GM19468 (cell line): ENCODE data around the gene MCTP2.
A peak's percentile ranks its signal among the peaks of the same experiment; 100 is the strongest.
"Not testable (repeated sequence)": the region's sequence is repeated elsewhere in the genome, so short reads cannot be mapped to it uniquely, and the experiment has no call there.

ENCODE experiments used
- ATAC-seq: cut with Tn5 transposase; IDR thresholded peaks from one replicate; pipeline ENCODE4 v1.9.1; 2021; ENCODE audit warnings: mild to moderate bottlenecking, moderate library complexity, moderate number of reproducible peaks; ENCODE audit not compliant: unreplicated experiment; ENCODE audit errors: extremely low read depth

The MCTP2 gene

DNA sequence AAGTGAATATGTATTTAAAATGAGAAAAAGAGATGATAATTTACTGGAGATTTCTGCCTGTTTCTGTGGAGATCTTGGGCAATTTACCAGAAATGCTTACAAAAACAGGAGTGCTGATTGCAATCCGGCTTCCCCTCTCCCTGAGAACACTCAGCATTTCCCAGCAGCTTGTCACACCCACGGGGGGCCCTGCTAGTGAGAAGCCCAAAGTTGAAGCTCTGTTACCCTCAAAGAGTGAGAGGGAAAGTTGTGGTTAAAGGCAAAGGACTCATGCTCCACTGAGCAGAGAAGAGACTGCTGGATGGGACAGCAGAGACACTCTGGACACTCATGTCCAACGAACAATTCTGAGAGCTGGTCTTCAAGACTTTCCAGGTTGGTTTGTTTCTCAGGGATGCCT is 2.9 kb downstream of the MCTP2 start:
- no peak for ATAC-seq

DNA sequence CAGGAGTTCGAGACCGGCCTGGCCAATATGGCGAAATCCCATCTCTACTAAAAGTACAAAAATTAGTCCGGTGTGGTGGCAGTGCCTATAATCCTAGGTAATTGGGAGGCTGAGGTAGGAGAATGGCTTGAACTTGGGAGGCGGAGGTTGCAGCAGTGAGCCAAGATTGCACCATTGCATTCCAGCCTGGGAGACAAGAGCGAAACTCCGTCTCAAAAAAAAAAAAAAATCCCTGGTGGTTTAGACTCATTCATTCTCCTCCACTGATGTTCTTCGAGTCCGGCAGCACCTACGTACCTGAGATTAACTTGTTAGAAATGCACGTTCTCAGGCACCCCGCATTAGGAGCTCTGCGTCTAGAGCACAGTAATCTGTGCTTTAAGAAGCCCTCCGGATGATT is 3.7 kb downstream of the MCTP2 start:
- no peak for ATAC-seq

DNA sequence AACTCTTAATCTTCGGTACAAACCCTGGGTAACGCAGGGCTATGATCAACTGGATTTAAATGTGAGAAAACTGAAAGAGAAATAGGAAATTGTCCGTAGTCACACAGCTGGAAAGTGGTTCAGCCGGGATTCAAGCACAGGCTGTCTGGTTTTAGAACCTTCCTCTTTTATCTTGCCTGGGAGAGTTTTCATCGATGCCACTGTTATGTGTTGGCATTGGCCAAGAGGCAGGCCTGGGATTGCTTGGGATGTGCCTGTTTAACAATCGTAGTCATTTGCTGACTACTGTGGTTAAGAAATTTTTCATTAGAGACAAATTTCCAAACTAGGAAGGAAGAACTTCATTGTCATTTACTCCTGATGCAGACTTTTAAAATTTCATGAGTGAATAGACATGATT is 4.3 kb downstream of the MCTP2 start:
- ATAC-seq, result no peak

DNA sequence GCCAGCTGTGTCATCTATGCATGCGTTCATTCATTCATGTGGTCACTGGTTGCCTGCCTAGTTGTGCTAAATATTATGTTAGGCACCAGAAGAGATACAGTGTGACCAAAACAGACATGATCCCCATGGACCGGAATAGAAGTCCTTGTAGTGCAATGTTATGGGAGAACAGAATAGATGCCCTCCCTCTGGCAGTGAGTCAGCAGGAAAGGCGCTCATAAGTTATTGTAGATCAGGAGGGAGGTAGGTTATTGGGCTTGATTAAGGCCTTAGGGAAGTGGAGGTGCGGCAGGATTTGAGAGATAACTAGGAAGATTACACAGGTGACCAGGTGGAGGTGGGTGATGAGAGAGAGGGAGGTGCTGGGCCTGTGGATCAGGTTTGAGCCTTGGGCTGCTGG is 5.2 kb downstream of the MCTP2 start:
- no peak for ATAC-seq

DNA sequence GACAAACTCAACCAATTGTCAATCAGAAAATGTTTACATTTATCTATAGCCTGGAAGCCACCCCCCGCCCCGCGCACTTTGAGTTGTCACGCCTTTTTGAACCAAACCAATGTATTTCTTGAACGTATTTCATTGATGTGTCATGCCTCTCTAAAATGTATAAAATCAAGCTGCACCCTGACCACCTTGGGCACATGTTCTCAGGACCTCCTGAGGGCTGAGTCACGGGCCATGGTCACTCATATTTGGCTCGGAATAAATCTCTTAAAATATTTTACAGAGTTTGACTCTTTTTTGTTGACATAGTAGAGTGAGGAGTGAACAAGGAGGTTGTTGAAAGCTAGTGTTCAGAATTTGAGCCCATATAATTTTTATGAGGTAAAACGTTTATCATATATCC is 6.5 kb downstream of the MCTP2 start:
- ATAC-seq, result no peak

DNA sequence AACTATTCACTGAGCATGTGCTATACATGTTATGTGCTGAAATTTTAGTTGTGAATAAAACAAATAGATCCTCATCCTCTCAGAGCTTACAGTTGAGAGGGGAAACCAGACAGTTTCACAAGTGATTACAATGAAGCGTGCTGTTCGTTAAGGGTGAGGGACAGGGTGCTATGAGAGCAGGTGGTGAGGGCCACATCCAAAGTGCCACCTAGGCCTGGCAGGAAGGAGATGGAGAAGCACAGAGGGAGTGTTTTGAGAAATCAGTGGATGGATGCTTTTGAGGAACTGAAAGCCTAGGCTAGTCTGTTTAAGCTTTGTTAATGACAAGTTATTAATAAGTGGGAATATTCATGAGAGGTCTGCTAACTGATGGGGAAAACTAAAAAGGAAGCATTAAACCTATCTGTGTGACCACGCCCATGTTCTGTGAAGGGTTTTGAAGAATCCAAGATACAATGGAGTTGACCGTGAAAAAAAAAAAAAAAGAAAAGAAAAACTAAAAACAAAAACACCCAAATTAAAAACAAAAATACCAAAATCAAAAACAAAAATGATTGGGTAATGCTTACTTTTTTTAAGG is 7.3 kb downstream of the MCTP2 start:
- peak; percentile 75 for ATAC-seq

DNA sequence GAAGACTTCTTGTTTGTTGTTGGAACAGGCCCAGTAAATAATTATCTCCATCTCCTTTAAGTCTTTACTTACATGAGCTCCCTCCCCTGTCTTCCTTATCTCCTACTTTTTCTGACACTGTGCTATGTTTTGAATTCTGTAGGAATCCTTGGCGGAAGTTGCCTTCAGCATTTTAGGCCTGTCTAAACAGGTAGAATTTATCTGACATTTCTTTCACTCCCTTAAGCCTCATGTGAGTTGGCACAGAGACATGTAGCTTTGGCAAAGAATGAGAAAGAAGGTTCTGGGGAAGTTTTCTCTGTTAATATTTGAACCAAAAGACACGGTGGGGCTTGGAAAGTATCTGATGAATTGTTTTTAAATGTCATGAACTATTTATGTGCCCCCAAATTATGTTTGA is 8.1 kb downstream of the MCTP2 start:
- ATAC-seq, result no peak

DNA sequence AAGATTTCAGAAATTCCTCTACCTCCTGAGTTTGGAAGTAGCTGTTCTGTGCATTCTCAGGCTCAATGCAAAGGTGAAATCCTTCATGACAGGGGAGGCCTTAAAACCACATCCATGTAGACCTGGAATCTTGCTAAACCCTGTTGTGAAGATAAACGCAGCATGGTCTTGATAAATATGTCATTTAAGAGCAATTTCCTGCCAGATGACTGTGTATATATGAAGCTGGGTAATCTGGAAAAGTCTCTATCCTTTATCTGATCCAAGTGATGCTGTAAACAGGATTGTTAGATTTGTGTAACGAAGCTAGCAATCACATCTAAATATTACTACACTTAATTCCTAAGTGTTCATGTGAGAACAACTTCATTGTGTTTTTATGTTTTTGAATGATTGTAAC is 9.1 kb downstream of the MCTP2 start:
- ATAC-seq, result no peak

DNA sequence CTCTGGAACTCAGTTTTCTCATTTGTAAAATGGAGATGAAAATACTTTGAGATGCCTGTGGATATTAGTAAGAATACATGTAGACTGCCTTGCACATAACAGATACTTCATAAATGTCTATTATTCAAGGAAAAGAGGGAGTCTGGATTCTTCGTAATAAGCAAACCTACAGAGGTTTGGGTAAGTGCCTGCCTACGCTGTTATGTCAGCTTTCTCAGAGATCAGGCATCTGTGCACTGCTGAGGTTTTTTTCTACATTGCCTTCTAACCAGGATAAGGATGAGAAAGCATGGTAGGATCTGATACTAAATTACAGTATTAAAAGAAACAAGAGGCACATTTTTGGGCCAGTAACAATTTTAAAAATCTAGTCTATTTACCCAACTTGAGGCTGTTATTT is 10.9 kb downstream of the MCTP2 start:
- ATAC-seq, result no peak

DNA sequence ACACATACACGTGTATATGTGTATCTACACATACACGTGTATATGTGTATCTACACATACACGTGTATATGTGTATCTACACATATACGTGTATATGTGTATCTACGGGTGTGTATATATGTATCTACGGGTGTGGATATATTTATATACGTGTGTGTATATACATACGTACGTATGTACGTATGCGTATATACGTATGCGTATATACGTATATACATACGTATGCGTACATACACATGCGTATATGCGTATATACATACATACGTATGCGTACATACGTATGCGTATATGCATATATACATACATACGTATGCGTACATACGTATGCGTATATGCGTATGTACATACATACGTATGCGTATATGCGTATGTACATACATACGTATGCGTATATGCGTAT is 11.6 kb downstream of the MCTP2 start:
- ATAC-seq, result not testable (repeated sequence)

DNA sequence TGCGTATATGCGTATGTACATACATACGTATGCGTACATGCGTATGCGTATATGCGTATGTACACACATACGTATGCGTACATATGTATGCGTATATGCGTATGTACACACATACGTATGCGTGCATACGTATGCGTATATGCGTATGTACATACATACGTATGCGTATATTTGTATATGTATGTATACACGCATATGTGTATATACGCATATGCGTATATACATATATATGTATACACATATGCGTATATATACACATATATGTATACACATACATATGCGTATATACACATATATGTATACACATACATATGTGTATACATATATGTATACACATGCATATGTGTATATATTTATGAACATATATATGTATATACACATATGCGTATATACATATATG is 12.1 kb downstream of the MCTP2 start:
- ATAC-seq, result no peak

DNA sequence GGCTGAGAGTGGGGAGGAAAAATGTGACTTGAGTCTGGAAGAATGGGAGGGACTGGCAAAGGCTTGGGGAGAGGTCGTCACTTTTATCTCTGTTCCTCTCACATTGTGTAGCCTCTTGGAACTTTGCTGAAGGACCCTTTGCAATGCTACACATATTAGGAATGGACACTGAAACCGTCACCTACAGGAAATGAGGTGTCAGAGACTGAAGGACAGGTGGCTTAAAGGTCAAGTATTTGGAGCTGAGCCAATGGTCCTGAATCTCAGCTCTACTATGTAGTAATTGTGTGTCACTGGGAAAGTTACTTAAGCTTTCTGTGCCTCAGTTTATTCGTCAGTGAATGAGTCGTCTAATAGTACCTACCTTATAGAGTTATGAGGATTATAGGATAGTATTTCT is 14.7 kb downstream of the MCTP2 start:
- no peak for ATAC-seq

DNA sequence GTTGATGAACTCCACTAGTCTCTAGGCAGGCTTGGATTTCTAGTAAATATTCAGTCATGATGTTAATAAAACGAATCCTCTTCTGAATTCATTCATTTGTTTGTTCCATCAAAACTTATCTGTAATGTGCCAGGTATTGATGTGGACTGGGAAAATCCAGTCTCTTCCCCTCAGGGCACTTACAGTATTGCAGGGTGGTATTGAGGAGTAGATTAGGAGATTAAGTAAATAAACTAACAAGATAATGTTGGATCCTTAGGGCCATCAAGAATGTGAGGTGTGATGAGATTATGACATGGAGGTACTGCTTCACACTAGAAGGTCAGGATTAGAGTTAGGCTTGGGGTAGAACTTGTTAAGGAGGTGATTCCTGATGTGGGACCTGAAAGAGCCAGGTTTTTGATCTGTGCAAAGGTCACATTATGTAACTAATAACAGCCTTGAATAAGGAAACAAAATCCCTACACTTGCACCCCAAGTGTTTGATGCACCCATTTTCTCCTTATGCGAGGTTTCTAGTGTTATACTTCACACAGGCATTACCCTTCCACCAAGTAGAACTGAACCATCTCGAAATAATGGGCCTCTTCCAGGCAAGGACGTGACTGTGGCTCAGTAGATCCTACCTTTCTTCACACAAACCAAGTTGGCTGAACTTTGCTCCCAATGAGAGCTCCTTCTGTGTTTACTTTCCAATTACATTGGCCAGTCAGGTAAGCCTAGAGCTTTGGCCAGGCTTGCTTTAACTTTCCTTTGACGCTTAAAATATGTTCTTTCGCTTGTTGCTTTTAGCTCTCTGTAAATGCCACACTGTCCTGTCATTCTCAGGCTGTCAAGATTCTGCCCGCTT is 16.7 kb downstream of the MCTP2 start:
- no peak for ATAC-seq

DNA sequence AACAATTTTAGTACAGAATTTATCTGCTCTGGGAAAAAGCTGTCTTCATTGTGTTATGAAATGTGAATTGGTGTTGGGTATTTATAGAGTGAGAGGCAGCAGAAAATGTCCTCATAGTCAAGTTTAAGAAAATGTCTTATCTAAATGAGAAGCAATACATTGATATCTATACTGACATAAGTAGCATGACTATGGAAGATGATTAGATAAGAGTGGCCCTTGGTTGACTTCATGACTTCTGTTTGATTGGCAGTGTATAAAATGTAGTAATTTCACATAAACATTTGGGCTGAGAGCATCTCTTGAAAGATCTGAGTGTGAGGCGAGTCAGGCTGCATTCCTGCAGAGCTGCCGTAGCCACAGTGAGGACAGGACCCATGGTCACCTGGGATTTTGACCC is 19.4 kb downstream of the MCTP2 start:
- ATAC-seq, result no peak

DNA sequence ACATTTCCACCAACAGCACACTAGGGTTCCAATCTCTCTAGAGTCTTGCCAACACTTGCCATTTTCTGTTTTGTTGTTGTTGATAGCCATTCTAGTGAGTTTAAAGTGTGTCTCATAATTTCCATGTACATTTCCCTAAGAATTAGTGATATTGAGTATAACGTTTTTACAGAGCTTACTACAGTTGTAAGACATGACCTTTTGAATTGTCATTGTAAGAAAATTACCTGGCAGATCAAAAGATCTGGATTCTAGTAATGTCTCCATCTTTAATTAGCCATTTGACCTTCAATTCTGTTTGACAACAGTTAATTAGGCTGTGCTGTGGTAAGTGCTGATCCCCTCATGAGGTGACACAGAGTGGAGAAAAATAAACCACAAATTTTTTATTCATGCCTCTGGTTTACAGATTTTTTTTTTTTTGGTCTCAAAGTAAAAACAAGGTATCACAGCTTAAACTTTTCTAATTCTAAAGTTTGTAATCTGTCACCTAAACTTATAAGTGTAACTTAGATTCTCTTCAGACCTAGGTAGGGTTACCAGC is 20.9 kb downstream of the MCTP2 start:
- no peak for ATAC-seq

DNA sequence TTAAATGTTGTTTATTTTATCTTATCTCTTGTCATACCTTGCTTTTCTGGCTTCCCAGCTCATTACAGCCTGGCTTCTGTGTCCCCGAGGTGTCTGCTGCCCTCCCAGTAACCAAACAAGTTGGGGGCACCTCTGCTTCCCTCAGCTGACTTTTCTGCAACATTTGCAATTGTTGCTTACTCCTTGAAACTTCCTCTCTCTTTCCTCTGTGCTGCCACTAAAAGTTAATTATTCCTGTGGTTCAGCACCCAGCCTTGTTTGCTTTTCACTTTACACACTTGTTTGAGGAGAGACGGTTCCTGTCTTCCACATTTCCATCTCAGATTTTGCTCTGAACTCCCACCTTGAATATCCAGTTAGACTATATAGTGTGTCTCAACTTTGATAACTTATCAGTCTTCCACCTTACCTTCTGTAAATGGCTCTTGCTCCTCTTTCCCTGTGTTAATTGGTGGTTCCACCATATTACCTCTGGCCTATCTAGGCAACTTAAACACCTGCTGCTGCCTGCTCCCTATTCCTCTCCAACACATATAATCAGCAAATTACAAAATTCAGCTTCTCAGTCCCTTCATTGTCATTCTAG is 21.6 kb downstream of the MCTP2 start:
- ATAC-seq, result no peak

DNA sequence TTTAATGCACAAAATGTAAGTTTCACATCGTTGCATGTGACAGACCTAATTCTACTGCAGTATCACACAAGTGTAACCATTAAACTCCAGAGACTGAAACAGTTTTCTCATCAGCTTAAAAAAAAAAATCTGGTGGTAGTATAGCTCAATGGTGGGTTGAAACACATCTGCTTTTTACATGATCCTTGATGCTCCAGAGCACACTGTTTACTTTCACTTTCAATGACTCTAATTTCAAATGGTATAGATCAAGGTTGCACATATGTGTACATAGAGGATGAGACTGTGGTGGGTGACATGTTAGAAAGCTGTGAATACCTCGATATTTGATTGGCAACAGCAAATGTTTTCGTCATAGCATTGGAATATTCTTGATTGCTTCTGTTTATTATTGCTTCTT is 22.4 kb downstream of the MCTP2 start:
- peak; percentile 70 for ATAC-seq

DNA sequence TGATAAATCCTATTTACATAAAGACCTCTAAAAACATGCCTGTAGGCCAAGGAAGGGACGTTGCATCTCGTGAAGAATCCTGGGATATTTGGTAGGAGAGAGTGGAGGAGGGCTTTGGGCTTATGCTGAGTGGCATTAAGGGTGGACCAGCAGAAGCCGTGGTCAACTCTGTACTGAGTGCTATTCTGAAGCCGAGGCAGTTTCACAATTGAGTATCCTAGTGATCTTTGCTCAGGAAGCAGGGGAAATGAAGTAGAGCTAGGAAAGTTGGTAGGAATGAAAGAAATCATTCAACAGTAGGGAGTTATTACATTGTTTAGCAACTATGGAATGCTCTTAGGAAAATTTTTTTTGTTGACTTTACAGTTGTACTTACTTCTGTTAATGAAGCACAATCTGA is 24.2 kb downstream of the MCTP2 start:
- no peak for ATAC-seq

DNA sequence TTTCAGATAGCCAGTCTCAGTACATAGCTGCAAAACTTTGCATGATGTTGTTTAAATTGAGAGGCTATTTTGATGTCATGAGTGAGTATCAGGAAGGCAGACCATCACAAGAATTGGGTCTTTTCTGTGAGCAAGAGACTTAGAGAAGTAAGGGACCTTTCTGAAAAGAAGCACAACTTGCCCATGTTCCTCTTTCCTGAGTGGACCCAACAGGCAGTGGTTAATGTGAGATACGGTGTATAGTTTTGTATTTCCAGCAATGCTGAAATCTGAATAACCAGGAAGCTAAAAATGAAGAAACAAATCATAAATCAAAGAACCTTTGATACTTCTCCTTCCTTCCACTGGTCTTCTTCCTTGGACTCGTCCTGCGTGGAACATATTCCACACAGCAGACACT is 25.1 kb downstream of the MCTP2 start:
- ATAC-seq, result no peak

DNA sequence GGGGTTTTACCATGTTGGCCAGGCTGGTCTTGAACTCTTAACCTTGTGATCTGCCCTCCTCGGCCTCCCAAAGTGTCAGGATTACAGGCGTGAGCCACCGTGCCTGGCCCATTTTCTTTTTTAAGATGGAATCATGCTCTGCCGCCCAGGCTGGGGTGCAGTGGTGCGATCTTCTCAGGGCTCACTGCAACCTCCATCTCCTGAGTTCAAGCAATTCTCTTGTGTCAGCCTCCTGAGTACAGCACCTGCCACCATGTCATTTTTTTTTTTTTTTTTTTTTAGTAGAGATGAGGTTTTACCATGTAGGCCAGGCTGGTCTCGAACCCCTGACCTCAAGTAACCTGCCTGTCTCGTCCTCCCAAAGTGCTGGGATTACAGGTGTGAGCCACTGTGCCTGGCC is 26.4 kb downstream of the MCTP2 start:
- not testable (repeated sequence) for ATAC-seq

DNA sequence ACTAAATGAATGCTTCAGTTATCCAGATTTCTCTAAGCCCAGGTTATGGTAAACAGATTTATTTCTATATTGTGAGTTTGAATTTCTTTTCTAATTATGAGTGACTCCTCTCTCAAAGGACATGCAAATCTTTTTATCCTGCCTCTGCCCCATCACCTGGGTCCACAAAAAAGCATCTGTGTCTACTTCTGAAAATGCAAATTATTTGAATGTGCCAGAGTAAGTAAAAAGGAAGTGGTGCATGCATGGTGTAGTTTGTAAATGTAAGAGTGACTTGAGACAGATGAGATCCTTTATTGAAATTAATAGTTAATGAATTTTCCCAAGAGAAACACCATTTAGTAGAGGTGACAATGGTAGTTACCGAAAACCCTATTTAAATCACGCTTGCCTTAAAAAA is 26.9 kb downstream of the MCTP2 start:
- peak; percentile 51 for ATAC-seq
